GM13977 (cell line): ENCODE data around the gene BICRAL.
"Not testable (repeated sequence)": the region's sequence is repeated elsewhere in the genome, so short reads cannot be mapped to it uniquely, and the experiment has no call there.

Experiments used
- DNase-seq: peaks from one replicate; pipeline ENCODE4 v3.0.0; 2012; ENCODE audit warnings: low spot score
- CTCF ChIP-seq: IDR thresholded peaks from 2 replicates; pipeline ENCODE4 v1.5.1; 2012; ENCODE audit warnings: mild to moderate bottlenecking, control low read depth; ENCODE audit not compliant: insufficient read depth; ENCODE audit errors: extremely low read depth, missing control alignments
- in situ Hi-C: fragments of 300-500 bp; cut with MboI; formaldehyde crosslinking; loops from one replicate; pipeline ENCODE4 v1.12.0; 2022; ENCODE audit warnings: low sequenced_read_pairs, low pct_unique_long_range_greater_than_20kb, mixed read lengths, inconsistent platforms; ENCODE audit not compliant: unreplicated experiment

The BICRAL gene

GRCh38 chr6:42813906-42814444, 32.1 kb downstream of the BICRAL start:
- no peak for TF ChIP-seq CTCF
- in situ Hi-C loops: no loop called here
- no peak for DNase-seq

- in situ Hi-C loops: not testable (repeated sequence)
These were observed 33.9 kb downstream of the BICRAL start for GRCh38 chr6:42815726-42816125.

GRCh38 chr6:42817907-42818306, 36.1 kb downstream of the BICRAL start:
- in situ Hi-C loops: no loop called here
- TF ChIP-seq CTCF: no peak
- no peak for DNase-seq

More at GRCh38 chr6:42815726-42816125, 33.9 kb downstream of the BICRAL start:
- not testable (repeated sequence) for DNase-seq

DNA sequence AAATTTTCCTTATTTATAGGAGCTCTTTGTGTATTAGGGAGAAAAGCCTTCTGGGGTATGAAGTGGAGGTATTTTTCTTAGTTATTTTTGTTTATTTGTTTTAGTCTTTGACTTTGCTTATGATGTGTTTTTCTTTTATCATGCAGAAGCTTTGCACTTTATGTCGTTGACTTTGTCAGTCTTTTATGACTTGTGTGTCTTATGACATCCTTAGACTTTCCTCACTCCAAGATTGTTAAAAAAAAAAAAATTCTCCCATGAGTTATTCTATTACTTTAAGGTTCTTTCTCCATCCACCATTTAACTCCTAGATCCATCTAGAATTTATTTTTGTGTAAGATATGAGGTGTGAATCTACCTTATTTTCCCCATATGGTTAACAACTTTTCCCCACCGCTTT, 36.6 kb downstream of the BICRAL start:
- no peak for TF ChIP-seq CTCF
- no peak for DNase-seq
- in situ Hi-C loops: no loop called here

DNA sequence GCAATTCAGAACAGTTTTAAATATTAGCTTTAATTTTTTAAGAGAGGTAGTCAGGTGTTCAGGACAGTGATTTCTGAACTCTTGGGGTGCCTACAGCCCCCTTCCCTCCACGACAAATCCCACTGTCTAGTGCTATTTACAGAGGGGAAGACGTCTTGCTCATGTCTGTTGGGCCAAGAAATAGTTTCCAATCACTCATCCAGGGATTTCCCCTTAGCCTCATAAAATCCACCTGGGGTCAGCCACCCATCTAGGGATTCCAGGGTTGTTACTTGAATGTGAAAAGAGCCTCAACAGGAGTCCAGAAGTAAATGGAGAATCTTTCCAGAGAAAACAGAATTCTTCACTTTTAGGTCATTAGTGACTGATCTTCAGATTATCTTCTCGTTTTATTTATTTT, 37.0 kb downstream of the BICRAL start:
- no peak for TF ChIP-seq CTCF
- no peak for DNase-seq
- in situ Hi-C loops: no loop called here

DNA sequence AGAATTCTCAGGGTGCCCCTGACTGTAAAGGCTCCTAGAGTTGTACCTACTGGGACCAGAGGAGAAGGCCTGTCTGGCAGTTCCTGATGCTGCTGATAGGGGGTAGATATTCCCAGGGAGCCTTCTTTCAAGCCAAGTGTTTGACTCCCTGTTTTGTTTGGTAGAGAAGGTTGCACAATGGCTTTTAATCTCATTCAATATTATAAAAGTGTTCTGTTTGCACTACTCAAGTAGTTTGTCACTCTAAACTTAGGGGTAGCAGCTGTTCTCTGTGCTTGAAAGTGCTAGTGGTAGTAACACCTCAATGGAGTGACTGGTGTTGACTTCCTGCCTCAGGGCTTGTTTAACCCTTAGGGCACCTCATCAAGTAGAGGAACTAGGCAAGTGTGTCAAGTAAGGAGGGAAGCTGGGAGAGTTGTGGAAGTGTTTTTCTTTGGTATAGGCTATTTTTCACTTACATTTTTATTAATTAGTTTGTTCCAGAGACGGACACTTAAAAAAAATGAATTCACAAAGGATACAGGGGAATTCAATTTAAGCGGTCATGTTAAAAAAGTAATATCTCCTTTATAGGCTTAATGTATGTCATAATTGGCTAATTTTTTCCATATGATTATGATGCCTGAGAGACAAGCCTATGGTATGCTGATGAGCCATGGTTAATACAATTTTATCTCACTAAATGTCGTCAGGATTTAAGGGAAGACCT, 38.1 kb downstream of the BICRAL start:
- DNase-seq: no peak
- in situ Hi-C loops: no loop called here
- no peak for TF ChIP-seq CTCF

DNA sequence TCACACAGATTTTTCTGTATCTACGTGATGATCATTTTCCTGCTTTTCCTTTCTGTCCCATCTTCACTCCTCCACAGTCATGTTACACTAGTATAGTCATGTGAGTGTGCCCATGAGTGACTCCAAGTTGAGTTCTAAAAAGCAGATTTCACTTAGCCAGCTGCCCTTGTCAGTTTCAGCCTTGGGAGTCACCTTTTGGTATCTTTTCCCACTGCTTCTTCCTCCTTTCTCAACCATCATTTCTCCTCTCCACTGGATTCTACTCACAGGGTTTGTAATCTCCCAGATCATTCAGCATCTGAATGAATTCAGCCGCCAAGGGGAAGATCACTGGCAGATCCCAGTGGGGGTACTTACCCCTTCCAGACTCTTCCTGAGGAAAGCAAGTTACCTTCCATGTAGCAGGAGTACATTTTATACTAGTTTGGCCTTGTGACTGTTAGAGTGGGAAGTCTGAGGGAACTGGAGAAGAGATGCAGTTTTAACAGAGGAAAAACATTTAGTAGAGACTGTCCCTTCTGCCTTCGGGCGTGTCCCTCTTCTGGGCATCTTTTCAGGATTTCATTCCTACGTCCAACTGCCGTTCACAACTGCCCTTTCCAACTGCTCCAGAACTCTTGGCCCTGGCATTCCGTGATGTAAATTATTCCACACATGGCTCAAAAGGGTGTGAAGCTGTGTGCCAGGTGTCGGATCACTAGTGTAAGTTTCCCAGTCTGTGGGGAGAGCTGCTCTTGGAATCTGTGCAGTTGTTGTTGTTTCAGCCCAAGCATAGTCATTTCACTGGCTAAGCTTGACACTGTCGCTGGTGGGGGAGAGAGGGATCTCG, 38.9 kb downstream of the BICRAL start:
- TF ChIP-seq CTCF: no peak
- in situ Hi-C loops: no loop called here
- no peak for DNase-seq
